Superior temporal gyrus (tissue), 1 donor: ENCODE data around the gene ZNF282.
"Not testable (repeated sequence)": the region's sequence is repeated elsewhere in the genome, so short reads cannot be mapped to it uniquely, and the experiment has no call there.

Experiments used
- DNase-seq: peaks from one replicate; pipeline ENCODE4 v3.0.0-alpha.2; 2016; ENCODE audit errors: extremely low spot score

Gene ZNF282

DNA sequence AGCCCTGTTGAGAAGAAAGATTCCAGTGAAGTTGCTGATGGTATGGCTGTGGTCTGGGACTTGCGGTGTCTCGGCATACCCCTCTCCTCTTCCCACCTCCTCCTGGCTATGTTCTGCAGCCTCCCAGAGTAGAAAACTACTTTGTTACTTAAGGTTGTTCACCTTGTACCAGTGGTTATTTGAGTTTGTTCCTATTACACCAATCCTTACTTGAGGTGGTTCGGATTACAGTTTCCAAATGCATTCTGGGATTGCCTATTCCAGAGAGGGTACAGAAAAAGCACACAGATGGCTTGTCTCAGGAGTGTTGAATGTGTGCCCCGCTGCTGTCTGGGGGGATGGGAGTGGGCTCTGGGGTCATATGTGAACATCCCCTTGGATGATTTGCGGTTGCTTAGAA is 59.8 kb downstream of the ZNF282 start:
- no peak for DNase-seq

- DNase-seq = no peak
Measured at GRCh38 chr7:149256568-149256967, 61.2 kb downstream of the ZNF282 start.

- DNase-seq = no peak
Measured at GRCh38 chr7:149257146-149257545, 61.8 kb downstream of the ZNF282 start.

DNA sequence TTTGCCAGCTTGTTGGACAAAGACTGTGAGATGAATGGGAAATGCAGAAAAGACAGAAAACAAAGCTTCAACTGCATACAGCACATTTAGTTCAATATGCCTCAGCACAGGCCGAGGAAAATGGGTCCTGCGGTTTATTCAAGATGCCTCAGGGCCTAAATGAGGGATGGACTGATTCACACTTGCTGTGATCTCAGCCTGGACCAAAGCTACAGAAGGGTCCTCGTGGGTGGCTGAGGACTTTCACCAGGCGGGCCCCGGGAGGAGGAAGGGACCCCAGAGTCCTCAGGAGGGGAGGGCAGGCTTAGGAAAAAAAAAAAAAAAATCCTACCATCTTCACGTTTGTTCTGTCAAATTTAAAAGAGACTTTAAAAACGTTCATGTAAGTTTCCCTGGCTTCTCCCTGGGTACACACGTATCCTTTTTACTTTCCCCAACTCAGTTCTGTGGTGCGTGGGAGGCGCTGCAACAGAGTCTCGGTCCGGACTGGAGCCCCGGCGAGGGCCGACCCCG is 66.0 kb downstream of the ZNF282 start:
- peak; percentile 44 for DNase-seq

GRCh38 chr7:149261829-149262617 is 66.7 kb downstream of the ZNF282 start, which contains the start of gene ZNF783:
ZNF783 (plus strand) TSS chr7:149262196; CDS start chr7:149262334, 138 bp downstream.
- DNase-seq = peak; percentile 85

GRCh38 chr7:149266451-149266850 is 71.1 kb downstream of the ZNF282 start:
- no peak for DNase-seq

- no peak for DNase-seq
Measured at GRCh38 chr7:149267733-149268132, 72.4 kb downstream of the ZNF282 start.

DNA sequence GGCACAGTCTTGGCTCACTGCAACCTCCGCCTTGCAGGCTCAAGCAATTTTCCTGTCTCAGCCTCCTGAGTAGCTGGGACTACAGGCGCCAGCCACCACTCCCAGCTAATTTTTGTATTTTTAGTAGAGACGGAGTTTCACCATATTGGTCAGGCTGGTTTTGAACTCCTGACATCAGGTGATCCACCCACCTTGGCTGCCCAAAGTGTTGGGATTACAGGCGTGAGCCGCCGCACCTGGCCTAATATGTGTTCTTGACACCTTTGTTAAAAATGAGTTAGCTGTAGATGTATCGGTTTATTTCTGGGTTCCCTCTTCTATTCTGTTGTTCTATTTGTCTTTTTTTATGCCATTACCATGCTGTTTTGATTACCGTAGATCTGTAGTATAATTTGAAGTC is 79.1 kb downstream of the ZNF282 start:
- DNase-seq = not testable (repeated sequence)
